ENCODE data around the gene CYFIP1. TPM values are rescaled to one million over a fixed set of nuclear protein-coding genes. Genes with fewer than 3 reads are reported as not detected.

CYFIP1 gene
- total and polyA plus RNA-seq, 10 of the 15 experiments (the other 5 are each of a cell fraction or from before 2014, with no cell fraction given): 3.5 to 46.2 (median 28.3) TPM

DNA sequence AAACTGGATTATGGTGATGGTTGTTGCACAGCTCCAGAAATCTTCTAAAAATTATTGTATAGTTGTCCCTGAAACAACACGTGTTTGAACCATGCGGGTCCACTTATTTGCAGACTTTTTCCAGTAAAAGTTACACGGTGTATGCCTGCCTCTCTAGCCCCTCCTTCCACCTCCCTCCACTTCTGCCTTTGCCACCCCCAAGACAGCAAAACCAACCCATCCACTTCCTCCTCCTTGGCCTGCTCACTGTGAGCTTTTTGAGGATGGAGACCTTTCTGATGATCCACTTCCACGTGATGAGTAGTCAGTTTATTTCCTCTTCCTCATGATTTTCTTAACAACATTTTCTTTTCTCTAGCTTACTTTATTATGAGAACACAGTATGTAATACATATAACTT is 5.4 kb downstream of the CYFIP1 start (continued):
- TF ChIP-seq, protein P1, sequence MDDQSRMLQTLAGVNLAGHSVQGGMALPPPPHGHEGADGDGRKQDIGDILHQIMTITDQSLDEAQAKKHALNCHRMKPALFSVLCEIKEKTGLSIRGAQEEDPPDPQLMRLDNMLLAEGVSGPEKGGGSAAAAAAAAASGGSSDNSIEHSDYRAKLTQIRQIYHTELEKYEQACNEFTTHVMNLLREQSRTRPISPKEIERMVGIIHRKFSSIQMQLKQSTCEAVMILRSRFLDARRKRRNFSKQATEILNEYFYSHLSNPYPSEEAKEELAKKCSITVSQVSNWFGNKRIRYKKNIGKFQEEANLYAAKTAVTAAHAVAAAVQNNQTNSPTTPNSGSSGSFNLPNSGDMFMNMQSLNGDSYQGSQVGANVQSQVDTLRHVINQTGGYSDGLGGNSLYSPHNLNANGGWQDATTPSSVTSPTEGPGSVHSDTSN (IDR thresholded peaks at IDR 0.05; ENCODE audit: insufficient replicate concordance, low read depth, low read length): no peak

DNA sequence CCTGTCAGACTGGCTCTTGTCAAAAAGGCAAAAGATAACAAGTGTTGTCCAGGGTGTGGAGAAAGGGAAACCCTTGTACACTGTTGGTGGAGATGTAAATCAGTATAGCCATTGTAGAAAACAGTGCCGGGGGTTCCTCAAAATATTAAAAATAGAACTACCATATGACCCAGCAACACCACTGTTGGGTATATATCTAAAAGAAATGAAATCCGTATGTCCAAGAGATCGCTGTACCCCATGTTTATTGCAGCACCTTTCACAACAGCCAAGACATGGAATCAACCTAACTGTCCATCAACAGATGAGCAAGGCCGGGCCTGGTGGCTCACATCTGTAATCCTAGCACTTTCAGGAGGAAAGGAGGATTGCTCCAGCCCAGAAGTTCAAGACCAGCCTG is 6.2 kb downstream of the CYFIP1 start:
- H3K4me1 ChIP-seq (ENCODE audit: control insufficient read depth, insufficient read depth, low read length): peaks cover 20% of the 10 kb centered on the region
- H3K36me3 ChIP-seq (ENCODE audit: control insufficient read depth in 2 of 2, insufficient read depth in 2 of 2, low read length in 1 of 2): no peaks in the 10 kb centered on the region
- no peak overlapping the region for H3K27ac ChIP-seq (ENCODE audit: control insufficient read depth, insufficient read depth)
- POLR2A ChIA-PET: interaction anchor here (1.2 kb wide), 1 partner anchor 134 kb away, joined by 4 read pairs; no protein-coding TSS in a partner anchor
- SMC1A ChIA-PET (ENCODE audit: uncharacterized antibody, unreplicated experiment): no interaction called here
- no peaks in the 10 kb centered on the region for H3K27me3 ChIP-seq (replicated peaks in 1 of 2; ENCODE audit: control insufficient read depth in 2 of 2, insufficient read depth in 2 of 2, low read length in 1 of 2)
- H3K79me2 ChIP-seq (ENCODE audit: control insufficient read depth, insufficient read depth, low read length): peaks cover 37% of the 10 kb centered on the region
- H3K4me2 ChIP-seq (ENCODE audit: control insufficient read depth, insufficient read depth): peak overlapping the region; percentile 72
- H2AFZ ChIP-seq (ENCODE audit: control insufficient read depth, low read depth, low read length): no peak overlapping the region
- no peak overlapping the region for H3K9ac ChIP-seq (ENCODE audit: control insufficient read depth, insufficient read depth, low read length)
- intact Hi-C loops (cut with micrococcal nuclease; ENCODE audit: unreplicated experiment) (loop anchor here (10.0 kb wide), 1 partner anchor 119 kb away; no protein-coding TSS in a partner anchor), in situ Hi-C loops (cut with MboI) (no loop called here)
- ATAC-seq (peak; percentile 32), DNase-seq (ENCODE audit: low read depth, low spot score) (no peak), FAIRE-seq (no peak)
- CTCF ChIA-PET: no interaction called here
- BruUV-seq (replicated peaks): no TSS peak
- H3K4me3 ChIP-seq: no peak overlapping the region
- WGBS (ENCODE audit: insufficient coverage, insufficient replicate concordance, low lambda C conversion rate, missing lambda C conversion rate): 88% methylated on average over 4 of the region's 4 CpGs
- H4K20me1 ChIP-seq (ENCODE audit: control insufficient read depth, insufficient read depth): peaks cover 3% of the 10 kb centered on the region
- RAD21 ChIA-PET (ENCODE audit: unreplicated experiment): no interaction called here
- H3K9me3 ChIP-seq (replicated peaks; ENCODE audit: control insufficient read depth, insufficient read depth, low read length): no peaks in the 10 kb centered on the region; the same call in 1 of the 3 replicates
- no peak for TF ChIP-seq ZNF274 (IDR thresholded peaks at IDR 0.05; ENCODE audit: insufficient read depth, insufficient read length)
- no peak for TF ChIP-seq BACH1 (IDR thresholded peaks at IDR 0.05; ENCODE audit: borderline replicate concordance)
- TF ChIP-seq EGR1 (IDR thresholded peaks at IDR 0.05; ENCODE audit: borderline replicate concordance in 1 of 2, low read depth in 2 of 2, low read length in 2 of 2): no peak
- no peak for TF ChIP-seq SMARCA5 (IDR thresholded peaks at IDR 0.05)
- no peak for TF ChIP-seq CREM (IDR thresholded peaks at IDR 0.05; ENCODE audit: low read depth)
- TF ChIP-seq PML (IDR thresholded peaks at IDR 0.05; ENCODE audit: low read length): no peak
- no peak for TF ChIP-seq TARDBP (IDR thresholded peaks at IDR 0.05; ENCODE audit: borderline replicate concordance)
- TF ChIP-seq, protein P2, sequence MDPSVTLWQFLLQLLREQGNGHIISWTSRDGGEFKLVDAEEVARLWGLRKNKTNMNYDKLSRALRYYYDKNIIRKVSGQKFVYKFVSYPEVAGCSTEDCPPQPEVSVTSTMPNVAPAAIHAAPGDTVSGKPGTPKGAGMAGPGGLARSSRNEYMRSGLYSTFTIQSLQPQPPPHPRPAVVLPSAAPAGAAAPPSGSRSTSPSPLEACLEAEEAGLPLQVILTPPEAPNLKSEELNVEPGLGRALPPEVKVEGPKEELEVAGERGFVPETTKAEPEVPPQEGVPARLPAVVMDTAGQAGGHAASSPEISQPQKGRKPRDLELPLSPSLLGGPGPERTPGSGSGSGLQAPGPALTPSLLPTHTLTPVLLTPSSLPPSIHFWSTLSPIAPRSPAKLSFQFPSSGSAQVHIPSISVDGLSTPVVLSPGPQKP (IDR thresholded peaks at IDR 0.05; ENCODE audit: low read depth, low read length): no peak
- no peak for TF ChIP-seq ZSCAN29 (IDR thresholded peaks at IDR 0.05)
- TF ChIP-seq, protein P3, sequence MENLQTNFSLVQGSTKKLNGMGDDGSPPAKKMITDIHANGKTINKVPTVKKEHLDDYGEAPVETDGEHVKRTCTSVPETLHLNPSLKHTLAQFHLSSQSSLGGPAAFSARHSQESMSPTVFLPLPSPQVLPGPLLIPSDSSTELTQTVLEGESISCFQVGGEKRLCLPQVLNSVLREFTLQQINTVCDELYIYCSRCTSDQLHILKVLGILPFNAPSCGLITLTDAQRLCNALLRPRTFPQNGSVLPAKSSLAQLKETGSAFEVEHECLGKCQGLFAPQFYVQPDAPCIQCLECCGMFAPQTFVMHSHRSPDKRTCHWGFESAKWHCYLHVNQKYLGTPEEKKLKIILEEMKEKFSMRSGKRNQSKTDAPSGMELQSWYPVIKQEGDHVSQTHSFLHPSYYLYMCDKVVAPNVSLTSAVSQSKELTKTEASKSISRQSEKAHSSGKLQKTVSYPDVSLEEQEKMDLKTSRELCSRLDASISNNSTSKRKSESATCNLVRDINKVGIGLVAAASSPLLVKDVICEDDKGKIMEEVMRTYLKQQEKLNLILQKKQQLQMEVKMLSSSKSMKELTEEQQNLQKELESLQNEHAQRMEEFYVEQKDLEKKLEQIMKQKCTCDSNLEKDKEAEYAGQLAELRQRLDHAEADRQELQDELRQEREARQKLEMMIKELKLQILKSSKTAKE (IDR thresholded peaks at IDR 0.05; ENCODE audit: low read depth, poor library complexity, severe bottlenecking): no peak
- TF ChIP-seq, protein P1 (IDR thresholded peaks at IDR 0.05; ENCODE audit: insufficient replicate concordance, low read depth, low read length): no peak
- no peak for TF ChIP-seq NRF1 (conservative IDR thresholded peaks at IDR 0.05; ENCODE audit: low read depth, low read length)
- no peak for TF ChIP-seq ZBTB4 (CRISPR knock-in tag; IDR thresholded peaks at IDR 0.05)
- no peak for TF ChIP-seq TCF7 (IDR thresholded peaks at IDR 0.05; ENCODE audit: borderline replicate concordance)

Data from GM12878 (cell line).